AML-193 (cell line): ENCODE results near the gene CSAD.
A peak's percentile ranks its signal among the peaks of the same experiment; 100 is the strongest.
"Not testable (repeated sequence)": the region's sequence is repeated elsewhere in the genome, so short reads cannot be mapped to it uniquely, and the experiment has no call there.

Experiments
- DNase-seq, 2 experiments: peaks; one replicate each; lab custom pipeline; 2025; lab: John Stamatoyannopoulos, UW

The CSAD gene

DNA sequence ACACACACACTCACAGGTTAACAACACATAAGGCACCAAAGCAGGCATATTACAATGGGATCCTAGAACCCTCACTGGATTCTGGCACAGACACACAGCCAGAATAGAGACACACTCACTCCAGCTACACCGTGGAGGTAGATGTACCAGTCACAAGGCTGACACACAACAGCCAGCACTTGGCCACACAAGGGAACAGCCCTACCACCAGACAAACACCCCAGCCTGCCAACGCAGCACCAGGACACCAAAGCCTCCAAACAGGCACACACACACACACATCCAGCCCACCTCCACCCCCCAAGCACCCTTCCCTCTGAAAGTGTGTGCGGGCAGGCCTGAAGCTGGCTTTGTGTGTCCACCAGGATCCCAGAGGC is 37.2 kb upstream of the CSAD start:
- no peak for DNase-seq

- peak in 1 of 2 experiments; percentile 25 for DNase-seq
Observed at GRCh38 chr12:53217051-53217930, 36.6 kb upstream of the CSAD start.

DNA sequence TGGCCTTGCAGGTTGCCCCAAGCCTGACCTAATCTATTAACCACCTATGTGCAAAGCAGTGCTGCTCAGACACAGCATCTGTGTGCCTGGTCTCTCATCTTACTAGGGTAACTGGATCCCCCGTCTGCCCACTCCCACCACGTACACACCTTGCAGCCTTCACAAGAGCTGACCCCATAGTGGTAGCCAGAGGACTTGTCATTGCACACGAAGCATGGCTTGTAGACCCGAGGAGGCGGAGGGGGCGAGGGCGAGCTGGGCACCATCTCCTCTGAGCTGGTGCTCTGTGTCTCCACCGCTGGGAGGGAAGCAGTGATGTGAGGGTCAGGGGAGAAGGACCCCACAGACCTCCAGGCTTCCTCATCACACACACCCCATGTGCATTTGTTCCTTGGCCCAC is 34.8 kb upstream of the CSAD start:
- DNase-seq = no peak

DNA sequence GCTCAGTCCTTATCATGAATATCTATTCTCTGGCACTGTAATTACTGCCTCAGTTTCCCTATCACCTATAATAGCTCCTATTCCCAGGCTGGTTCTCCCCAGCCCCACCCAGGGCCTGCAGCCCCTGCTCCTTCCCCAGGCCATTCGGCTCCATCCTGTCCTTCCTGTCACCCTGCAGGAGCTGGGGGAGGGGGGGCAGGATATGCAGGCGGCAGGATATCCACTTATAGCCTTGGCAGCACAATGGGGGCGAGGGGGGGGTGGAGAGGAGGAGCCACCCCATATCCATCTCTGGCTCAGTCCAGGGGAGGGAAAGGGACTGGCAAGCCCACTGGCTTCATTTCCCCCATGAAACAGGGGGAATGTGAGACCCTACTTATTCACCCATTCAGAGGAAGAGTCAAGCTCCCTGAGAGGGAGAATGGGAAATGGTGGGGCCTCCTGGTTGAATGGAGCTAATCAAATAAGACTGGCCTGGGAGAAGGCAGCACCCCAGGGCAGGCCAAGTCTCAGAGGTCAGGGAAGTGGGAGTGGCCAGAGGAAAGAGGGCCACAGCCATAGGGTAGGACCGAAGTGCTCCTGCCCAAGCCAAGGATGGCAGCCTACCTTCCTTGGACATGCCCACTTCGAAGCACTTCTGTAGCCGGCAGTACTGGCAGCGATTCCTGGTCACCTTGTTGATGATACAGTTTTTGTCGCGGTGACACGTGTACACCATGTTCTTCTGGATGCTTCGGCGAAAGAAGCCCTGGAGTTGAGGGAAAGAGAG is 34.1 kb upstream of the CSAD start:
- DNase-seq = no peak

- DNase-seq = no peak
Observed at GRCh38 chr12:53214221-53214620, 33.5 kb upstream of the CSAD start.

- peak; percentile 45 to 51 for DNase-seq
Observed at GRCh38 chr12:53213348-53213747, 32.6 kb upstream of the CSAD start.

DNA sequence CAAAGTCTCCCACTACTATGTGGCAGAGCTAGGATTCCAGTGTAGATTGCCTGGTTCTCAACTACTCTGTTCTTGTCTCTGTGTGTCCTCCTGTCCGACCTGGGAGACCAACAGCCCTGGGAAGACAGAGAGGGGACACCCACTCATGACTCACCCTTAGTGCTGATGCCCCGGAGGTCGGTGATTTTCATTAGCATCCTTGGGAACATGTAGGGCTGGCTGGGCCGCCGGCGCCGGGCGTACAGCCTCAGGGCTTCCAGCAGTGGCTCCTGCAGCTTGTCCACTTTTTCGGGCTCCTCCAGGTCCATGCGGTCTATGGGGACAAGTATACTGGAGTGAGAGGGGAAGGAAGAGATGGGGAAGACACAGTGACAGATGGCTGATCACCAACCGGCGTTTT is 32.2 kb upstream of the CSAD start:
- no peak for DNase-seq

- DNase-seq = peak; percentile 14 to 18
Observed at GRCh38 chr12:53211476-53212381, 31.0 kb upstream of the CSAD start.

DNA sequence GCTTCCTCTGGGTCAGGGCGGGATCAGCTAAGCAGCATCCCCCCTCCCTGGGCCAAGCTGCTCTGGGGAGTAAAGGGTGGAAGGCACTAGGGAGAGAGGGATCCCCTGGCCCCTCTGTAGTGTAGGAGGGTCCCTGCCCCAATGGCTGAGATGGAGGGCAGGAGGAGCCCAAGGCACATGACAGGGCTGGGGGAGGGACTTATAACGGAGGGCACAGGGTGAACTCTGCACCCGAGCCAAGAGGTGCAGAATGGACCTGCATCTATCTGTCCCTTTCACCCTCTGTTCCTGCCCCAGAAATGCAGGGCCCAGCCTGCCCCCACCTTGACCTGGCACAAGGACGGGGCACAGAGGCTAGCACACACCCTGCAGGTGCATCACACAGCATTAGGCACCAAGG is 30.1 kb upstream of the CSAD start:
- DNase-seq = no peak

GRCh38 chr12:53208877-53209463 is 28.2 kb upstream of the CSAD start:
- DNase-seq = peak; percentile 55 to 68

- DNase-seq = no peak
Observed at GRCh38 chr12:53208435-53208834, 27.7 kb upstream of the CSAD start.

GRCh38 chr12:53207042-53207441 is 26.3 kb upstream of the CSAD start, which contains the start of gene ITGB7:
TSS of gene ITGB7 (minus strand) at chr12:53207251. CDS start at chr12:53200443, 6,808 bp downstream.
- no peak for DNase-seq

DNA sequence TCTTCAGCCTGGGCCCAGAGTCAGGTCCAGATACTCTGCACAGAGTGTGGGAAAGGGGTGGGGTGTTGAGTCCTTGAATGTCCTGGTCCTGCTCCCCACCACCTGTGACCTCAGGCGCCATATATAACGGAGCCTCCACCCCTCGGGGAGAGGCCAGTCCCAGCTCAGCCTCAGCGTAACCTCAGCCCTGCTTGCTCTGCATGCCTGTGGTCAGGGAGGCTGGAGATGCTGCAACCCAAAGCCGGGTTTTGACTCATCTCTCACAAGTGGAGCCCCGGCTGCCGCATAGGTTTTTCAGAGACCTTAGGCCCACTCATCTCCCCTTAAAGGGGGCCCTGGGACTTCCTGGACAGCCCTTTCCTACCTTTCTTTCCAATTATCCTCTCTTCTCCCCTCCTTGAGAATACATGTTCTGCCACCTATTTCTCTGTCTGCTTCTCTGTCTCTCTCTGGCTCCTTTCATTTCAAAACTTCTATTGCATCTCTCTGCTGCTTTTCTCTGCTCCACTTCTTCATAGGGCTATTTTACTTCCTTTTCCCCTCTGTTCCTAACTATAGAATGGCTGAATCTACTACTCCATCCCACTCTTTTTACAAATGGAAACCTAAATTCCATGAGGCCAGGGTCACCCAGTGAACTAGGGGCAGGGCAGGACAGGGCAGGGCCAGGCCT is 25.2 kb upstream of the CSAD start:
- DNase-seq = peak; percentile 23 to 60

DNA sequence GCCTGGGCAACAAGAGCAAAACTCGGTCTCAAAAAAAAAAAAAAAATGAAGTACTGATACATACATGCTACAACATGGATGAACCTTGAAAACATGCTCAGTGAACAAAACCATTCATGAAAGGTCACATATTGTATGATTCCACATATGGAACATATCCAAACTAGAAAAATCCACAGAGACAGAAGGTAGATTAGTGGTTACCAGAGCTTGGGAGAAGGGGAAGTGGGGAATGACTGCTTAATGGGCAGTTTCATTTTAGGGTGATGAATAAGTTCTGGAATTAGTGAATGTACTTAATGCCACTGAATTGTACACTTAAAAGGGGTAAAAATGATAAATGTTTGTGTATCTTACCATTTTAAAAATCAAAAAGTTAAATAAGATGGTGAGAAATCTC is 23.6 kb upstream of the CSAD start:
- DNase-seq = no peak

DNA sequence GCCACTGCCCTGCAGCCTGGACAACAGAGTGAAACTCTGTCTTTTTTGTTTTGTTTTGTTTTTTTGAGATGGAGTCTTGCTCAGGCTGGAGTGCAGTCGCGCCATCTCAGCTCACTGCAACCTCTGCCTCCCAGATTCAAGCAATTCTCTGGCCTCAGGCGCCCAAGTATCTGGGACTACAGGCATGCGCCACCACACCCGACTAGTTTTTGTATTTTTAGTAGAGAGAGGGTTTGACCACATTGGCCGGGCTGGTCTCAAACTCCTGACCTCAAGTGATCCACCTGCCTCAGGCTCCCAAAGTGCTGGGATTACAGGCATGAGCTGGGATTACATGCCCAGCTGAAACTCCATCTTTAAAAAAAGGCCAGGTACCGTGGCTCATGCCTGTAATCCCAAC is 21.6 kb upstream of the CSAD start:
- not testable (repeated sequence) for DNase-seq

DNA sequence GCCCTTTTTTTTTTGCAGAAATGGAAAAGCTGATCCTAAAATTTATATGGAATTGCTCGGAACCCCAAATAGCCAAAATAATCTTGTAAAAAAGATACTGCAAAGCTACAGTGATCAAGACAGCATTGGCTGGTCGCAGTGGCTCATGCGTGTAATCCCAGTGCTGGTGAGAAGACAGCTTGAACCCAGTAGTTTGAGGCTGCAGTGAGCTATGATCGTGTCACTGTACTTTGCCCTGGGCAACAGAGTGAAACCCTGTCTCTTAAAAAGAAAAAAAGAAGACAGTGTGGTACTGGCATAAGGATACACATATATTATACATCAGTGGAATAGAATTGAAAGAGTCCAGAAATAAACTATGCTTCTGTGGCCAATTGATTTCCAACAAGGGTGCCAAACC is 20.9 kb upstream of the CSAD start:
- no peak for DNase-seq

- no peak for DNase-seq
Observed at GRCh38 chr12:53201177-53201541, 20.4 kb upstream of the CSAD start.

DNA sequence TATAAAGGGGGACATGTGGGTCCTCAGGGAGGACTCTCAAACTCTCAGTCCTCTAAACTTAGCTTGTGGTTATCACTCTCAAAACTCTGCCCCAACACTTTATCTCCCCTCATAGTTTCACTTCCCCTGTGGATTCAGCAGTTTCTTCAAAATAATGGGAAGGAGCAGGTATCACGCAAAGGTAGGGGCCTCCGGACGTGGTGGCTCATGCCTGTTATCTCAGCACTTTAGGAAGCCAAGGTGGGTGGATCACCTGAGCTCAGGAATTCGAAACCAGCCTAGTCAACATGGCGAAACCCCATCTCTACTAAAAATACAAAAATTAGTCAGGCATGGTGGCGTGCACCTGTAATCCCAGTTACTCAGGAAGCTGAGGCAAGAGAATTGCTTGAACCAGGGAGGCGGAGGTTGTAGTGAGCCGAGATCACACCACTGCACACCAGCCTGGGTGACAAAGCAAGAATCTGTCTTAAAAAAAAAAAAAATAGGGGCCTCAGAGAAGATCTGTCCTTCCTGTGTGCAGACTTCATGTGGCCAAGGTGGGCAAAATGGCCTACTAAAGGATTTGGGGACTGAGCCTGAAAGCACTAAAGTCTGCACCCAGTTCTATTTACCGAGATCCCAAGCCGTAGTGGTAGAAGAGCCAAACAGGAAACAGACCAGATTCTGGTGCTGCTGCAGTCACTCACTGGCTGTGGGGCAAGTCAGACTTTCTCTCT is 19.9 kb upstream of the CSAD start:
- DNase-seq = no peak

DNA sequence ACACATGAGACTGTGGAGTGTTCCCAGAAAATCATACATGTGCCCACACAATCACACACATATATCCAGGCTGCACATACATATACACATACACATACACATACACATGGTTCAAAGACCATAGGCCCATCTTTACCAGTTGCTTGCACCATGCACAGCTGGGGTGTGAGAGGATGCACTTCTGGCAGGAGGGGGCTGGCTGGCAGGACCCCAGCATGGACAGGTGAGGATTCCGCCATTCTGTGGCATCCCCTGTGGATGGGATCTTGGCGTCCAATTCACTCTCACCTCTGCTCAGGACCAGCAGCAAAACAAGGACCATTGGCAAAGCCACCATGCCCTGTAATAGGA is 19.4 kb upstream of the CSAD start:
- DNase-seq = no peak

DNA sequence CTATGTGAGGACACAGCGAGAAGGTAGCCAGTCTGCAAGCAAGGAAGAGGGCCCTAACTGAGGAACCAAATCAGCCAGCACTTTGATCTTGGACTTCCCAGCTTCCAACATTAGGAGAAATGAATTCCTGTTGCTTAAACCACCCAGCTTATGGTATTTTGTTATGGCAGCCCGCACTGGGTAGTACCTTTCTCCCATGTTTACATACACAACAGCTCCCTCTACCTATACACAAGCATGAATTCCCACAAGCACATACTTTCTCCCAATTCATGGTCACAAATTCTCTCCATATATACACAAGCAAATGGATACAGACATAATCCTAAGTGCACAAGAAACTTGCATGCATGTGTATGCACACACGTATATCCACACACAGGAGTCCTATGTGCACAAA is 19.0 kb upstream of the CSAD start:
- DNase-seq = no peak
